Embryonic facial prominence (tissue), 1 donor: ENCODE results near the gene RAI1.
"Not testable (repeated sequence)": the region's sequence is repeated elsewhere in the genome, so short reads cannot be mapped to it uniquely, and the experiment has no call there.

Experiments
- DNase-seq: peaks from one replicate; pipeline ENCODE4 v3.0.0-alpha.2; 2016; ENCODE audit errors: extremely low spot score

Gene RAI1

GRCh38 chr17:17681744-17682292 lies 560 bp downstream of the RAI1 start:
- no peak for DNase-seq

GRCh38 chr17:17682293-17682736 lies 1.1 kb downstream of the RAI1 start:
- no peak for DNase-seq

GRCh38 chr17:17682737-17683680 lies 1.8 kb downstream of the RAI1 start:
- peak; percentile 85 for DNase-seq

GRCh38 chr17:17683710-17684365 lies 2.6 kb downstream of the RAI1 start:
- no peak for DNase-seq

GRCh38 chr17:17684906-17685774 lies 3.9 kb downstream of the RAI1 start:
- DNase-seq = no peak

GRCh38 chr17:17685775-17686291 lies 4.6 kb downstream of the RAI1 start:
- DNase-seq = no peak

GRCh38 chr17:17689312-17689711 lies 8.1 kb downstream of the RAI1 start:
- no peak for DNase-seq

GRCh38 chr17:17690233-17690632 lies 9.0 kb downstream of the RAI1 start:
- not testable (repeated sequence) for DNase-seq

GRCh38 chr17:17691468-17692263 lies 10.4 kb downstream of the RAI1 start:
- no peak for DNase-seq

GRCh38 chr17:17692353-17693252 lies 11.3 kb downstream of the RAI1 start:
- no peak for DNase-seq

- DNase-seq = peak; percentile 55
Observed at GRCh38 chr17:17693253-17694168, 12.3 kb downstream of the RAI1 start.

GRCh38 chr17:17694169-17695081 lies 13.2 kb downstream of the RAI1 start:
- no peak for DNase-seq

- DNase-seq = no peak
Observed at GRCh38 chr17:17696085-17696484, 14.8 kb downstream of the RAI1 start.

- no peak for DNase-seq
Observed at GRCh38 chr17:17696882-17697633, 15.8 kb downstream of the RAI1 start.

GRCh38 chr17:17698371-17698770 lies 17.1 kb downstream of the RAI1 start:
- DNase-seq = no peak

- DNase-seq = no peak
Observed at GRCh38 chr17:17698869-17699351, 17.7 kb downstream of the RAI1 start.
